Aorta (tissue), 5 donors: ENCODE measurements around the gene TBATA. TPM values are rescaled to one million over a fixed set of nuclear protein-coding genes. Genes with fewer than 3 reads are reported as not detected.

ENCODE experiments used
- ATAC-seq: fragments of 200-7000 bp; cut with Tn5 transposase; one replicate; pipeline ENCODE4 v1.9.1; 2022; ENCODE audit warnings: moderate library complexity; ENCODE audit not compliant: low FRiP score
- DNase-seq, 2 donors: peaks; one replicate each; pipeline ENCODE4 v3.0.0-alpha.2; 2020
- H3K27ac ChIP-seq, 2 donors: one replicate each; pipeline ENCODE4 v1.5.1; 2013; ENCODE audit warnings: low read length in 2 of 2, mild to moderate bottlenecking in 2 of 2, moderate library complexity in 2 of 2, control low read depth in 1 of 2, inconsistent platforms in 1 of 2, low read depth in 1 of 2
- H3K27me3 ChIP-seq, 2 donors: one replicate each; pipeline ENCODE4 v1.6.1; 2013; ENCODE audit warnings: control low read depth in 1 of 2, low read length in 1 of 2, mild to moderate bottlenecking in 1 of 2, moderate library complexity in 1 of 2; ENCODE audit not compliant: insufficient read depth in 2 of 2, control insufficient read depth in 1 of 2
- H3K36me3 ChIP-seq, 2 donors: one replicate each; pipeline ENCODE4 v1.6.1; 2013; ENCODE audit warnings: control low read depth in 1 of 2, low read length in 1 of 2, mild to moderate bottlenecking in 1 of 2; ENCODE audit not compliant: insufficient read depth in 2 of 2, control insufficient read depth in 1 of 2
- H3K4me1 ChIP-seq, 2 donors: one replicate each; pipeline ENCODE4 v1.6.1; 2013; ENCODE audit warnings: low read length in 2 of 2, control low read depth in 1 of 2, mild to moderate bottlenecking in 1 of 2, moderate library complexity in 1 of 2; ENCODE audit not compliant: insufficient read depth in 2 of 2, control insufficient read depth in 1 of 2
- H3K4me3 ChIP-seq, 2 donors: one replicate each; pipeline ENCODE4 v1.5.1; 2013; ENCODE audit warnings: low read length in 2 of 2, control low read depth in 1 of 2, mild to moderate bottlenecking in 1 of 2
- H3K9me3 ChIP-seq: one replicate; pipeline ENCODE4 v1.6.1; 2013; ENCODE audit warnings: mild to moderate bottlenecking, low read length; ENCODE audit not compliant: control insufficient read depth
- WGBS, 2 donors: extraction: QIAGEN DNeasy Blood & Tissue Kit; methylation state at CpG; one replicate each; pipeline ENCODE4 v1.1.7; 2013; 5-methylcytosine and 5-hydroxymethylcytosine counted together
- intact Hi-C, 2 donors: fragments of 100-400 bp; cut with DNase I; formaldehyde crosslinking; loops; one replicate each; pipeline versions ENCODE4 v1.14.2 to v1.15.0; 2022
- polyA plus RNA-seq, 2 donors: library from polyadenylated mRNA; stranded (reverse); fragments of 200-250 nt; gene quantifications; one replicate each; pipeline ENCODE4 v1.2.3, GENCODE V29; 2013
- total RNA-seq, 2 donors: library from RNA; stranded (reverse); fragmentation: NEBNext Ultra II Directional; extraction: Animal tissue kit (Norgen Biotek cat#: 25700); gene quantifications; one replicate each; pipeline ENCODE4 v1.2.1, GENCODE V29; 2021
- donor health status: healthy with polysubstance abuse.
- donor health status: Bipolar disorder and iron deficiency.
- donor health status: DM: no; HTN: no; CAD: no.
- donor health status: DM: no; HTN: no; CAD: no.
- donor health status: DM: yes; HTN: yes; CAD: no.

The TBATA gene
- total and polyA plus RNA-seq, 4 donors = not detected

GRCh38 chr10:70827086-70827757, 42.0 kb upstream of the TBATA start:
- Histone ChIP-seq H3K4me1 (no peaks in the 10 kb centered on the region), H3K27ac (no peak overlapping the region), H3K27me3 (no peaks in the 10 kb centered on the region), H3K4me3 (no peak overlapping the region), H3K9me3 (no peaks in the 10 kb centered on the region), H3K36me3 (peaks cover 3% of the 10 kb centered on the region in 2 donors)
- WGBS, 2 donors = 89 to 91% methylated on average over 2 of the region's 2 CpGs
- DNase-seq (no peak), ATAC-seq (no peak)
- intact Hi-C loops = no loop called here

GRCh38 chr10:70822076-70822820, 37.1 kb upstream of the TBATA start:
- H3K4me3 ChIP-seq = no peak overlapping the region
- DNase-seq (no peak), ATAC-seq (no peak)

GRCh38 chr10:70820976-70821750, 36.0 kb upstream of the TBATA start:
- Histone ChIP-seq H3K4me1 (no peaks in the 10 kb centered on the region), H3K9me3 (no peaks in the 10 kb centered on the region), H3K27ac (no peak overlapping the region), H3K4me3 (no peak overlapping the region), H3K36me3 (peaks cover 3 to 4% of the 10 kb centered on the region in 2 donors), H3K27me3 (no peaks in the 10 kb centered on the region)
- intact Hi-C loops = no loop called here
- ATAC-seq = no peak
- no peak for DNase-seq
- 89 to 94% methylated on average over 4 of the region's 4 CpGs for WGBS, 2 donors

More at GRCh38 chr10:70822076-70822820, 37.1 kb upstream of the TBATA start:
- intact Hi-C loops = no loop called here
- peaks cover 3 to 4% of the 10 kb centered on the region in 2 donors for H3K36me3 ChIP-seq
- H3K27me3 ChIP-seq = no peaks in the 10 kb centered on the region
- no peaks in the 10 kb centered on the region for H3K4me1 ChIP-seq
- H3K27ac ChIP-seq = no peak overlapping the region
- WGBS, 2 donors = 91 to 93% methylated on average over 2 of the region's 2 CpGs
- no peaks in the 10 kb centered on the region for H3K9me3 ChIP-seq

GRCh38 chr10:70816220-70816894, 31.2 kb upstream of the TBATA start:
- DNase-seq (peak; percentile 82 to 91), ATAC-seq (peak; percentile 80)
- Histone ChIP-seq H3K4me3 (peak overlapping the region; percentile 73 to 82), H3K4me1 (no peaks in the 10 kb centered on the region), H3K27me3 (no peaks in the 10 kb centered on the region), H3K9me3 (no peaks in the 10 kb centered on the region), H3K27ac (peak overlapping the region in 1 of 2 donors; percentile 23), H3K36me3 (peaks cover 0 to 3% of the 10 kb centered on the region in 2 donors)
- intact Hi-C loops = loop anchor here in 1 of 2 donors (2.0 kb wide), 1 partner anchor 64 kb away; no protein-coding TSS in a partner anchor
- WGBS, 2 donors = 0 to 1% methylated on average over 31 to 43 of the region's 43 CpGs

DNA sequence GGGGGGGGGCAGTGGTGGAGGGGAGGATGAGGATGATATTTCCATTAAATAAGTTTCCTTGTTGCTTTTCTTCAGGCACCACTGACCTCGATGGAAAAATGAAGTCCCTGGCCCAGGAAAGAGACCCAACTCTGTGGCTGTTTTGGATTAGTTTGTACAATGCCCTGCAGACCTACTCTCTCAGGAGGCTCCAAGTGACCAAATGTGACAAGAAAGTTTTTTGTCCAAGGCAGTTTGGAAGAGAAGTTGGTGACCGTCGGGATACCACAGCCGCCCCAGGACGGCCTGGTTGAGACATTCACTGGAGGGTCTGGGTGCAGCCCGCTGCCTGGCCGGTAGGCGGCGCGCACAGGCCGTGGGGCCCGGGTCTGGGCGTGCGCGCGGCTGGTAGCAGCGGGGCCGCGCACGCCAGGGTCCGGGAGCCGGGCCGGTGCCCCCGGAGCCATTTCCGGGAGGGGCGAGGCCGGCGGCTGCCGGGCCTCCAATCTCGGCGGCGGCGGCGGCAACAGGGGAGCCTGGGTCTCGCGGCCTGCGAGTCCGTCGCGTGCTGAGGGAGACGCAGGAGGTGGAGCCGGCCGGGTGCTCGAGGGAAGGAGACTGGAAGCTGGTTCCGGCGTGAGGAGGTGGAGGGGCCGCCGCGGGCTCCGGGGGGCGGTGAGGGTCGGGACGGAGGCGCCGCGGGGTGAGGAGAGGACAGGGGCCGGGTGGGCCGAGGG, 30.5 kb upstream of the TBATA start, which contains the start of gene SGPL1:
SGPL1 (plus strand) TSS at position 445 of the 716 bp plus-strand sequence. CDS start 906 bp downstream, outside the sequence.
- Histone ChIP-seq H3K4me1 (no peaks in the 10 kb centered on the region), H3K27ac (peak within 1 kb of the TSS in 1 of 2 donors; percentile 84), H3K4me3 (peak within 1 kb of the TSS; percentile 73 to 82), H3K36me3 (no peaks in the 10 kb centered on the region), H3K27me3 (no peaks in the 10 kb centered on the region), H3K9me3 (no peaks in the 10 kb centered on the region)
- intact Hi-C loops = loop anchor here (1.0 to 2.0 kb wide), 2 partner anchors 65 kb away; no protein-coding TSS in a partner anchor
- 1% methylated on average over 46 to 58 of the region's 58 CpGs for WGBS, 2 donors
- peak; percentile 96 for ATAC-seq
- peak; percentile 88 to 95 for DNase-seq

DNA sequence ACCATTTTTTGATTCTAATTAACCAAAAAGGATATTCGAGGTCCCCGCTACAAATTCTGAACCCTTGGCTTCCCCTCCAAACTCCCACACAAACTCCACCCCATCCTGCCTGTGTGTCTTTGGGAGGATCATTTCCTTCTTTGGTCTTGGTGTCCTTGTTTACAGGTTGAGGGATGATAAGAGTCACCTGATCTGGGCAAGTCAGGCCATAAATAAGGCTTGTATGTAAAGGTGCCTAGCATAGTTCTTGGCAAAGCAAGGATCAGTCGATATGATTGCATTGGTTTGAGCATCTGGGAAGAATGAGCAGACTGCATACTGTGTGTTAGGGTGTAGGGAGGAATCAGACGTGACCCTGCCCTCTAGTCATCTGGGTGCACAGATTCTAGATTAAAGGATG, 28.9 kb upstream of the TBATA start:
- DNase-seq (no peak), ATAC-seq (no peak)
- 89 to 93% methylated on average over 4 of the region's 4 CpGs for WGBS, 2 donors
- Histone ChIP-seq H3K9me3 (no peaks in the 10 kb centered on the region), H3K27ac (no peak overlapping the region), H3K27me3 (no peaks in the 10 kb centered on the region), H3K4me1 (no peaks in the 10 kb centered on the region), H3K4me3 (no peak overlapping the region), H3K36me3 (no peaks in the 10 kb centered on the region)
- intact Hi-C loops = no loop called here

DNA sequence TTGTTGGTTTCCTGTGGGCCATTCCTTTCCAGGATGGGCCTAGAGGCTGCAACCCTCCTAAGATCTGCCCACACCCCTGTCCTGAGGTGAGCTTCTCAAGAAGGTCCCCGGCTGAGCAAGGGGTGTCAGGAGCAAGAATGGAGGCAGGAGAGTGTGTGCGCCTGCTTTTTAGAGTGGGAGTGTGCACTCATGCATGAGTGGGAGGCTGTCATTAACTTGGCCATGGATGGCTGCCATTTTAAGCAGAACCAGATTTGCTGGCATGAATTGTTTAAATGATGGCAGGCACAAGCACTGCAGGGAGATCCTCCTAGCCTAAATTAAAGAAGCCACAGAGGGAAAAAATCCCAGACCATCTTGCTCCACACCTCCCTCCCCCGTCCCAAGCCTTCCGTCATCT, 27.6 kb upstream of the TBATA start:
- Histone ChIP-seq H3K27ac (no peak overlapping the region), H3K4me3 (no peak overlapping the region), H3K9me3 (no peaks in the 10 kb centered on the region), H3K36me3 (no peaks in the 10 kb centered on the region), H3K27me3 (no peaks in the 10 kb centered on the region), H3K4me1 (no peaks in the 10 kb centered on the region)
- intact Hi-C loops = no loop called here
- DNase-seq (no peak), ATAC-seq (no peak)
- 91 to 92% methylated on average over 4 of the region's 4 CpGs for WGBS, 2 donors

- Histone ChIP-seq H3K4me3 (no peak overlapping the region), H3K27ac (no peak overlapping the region), H3K4me1 (no peaks in the 10 kb centered on the region), H3K27me3 (no peaks in the 10 kb centered on the region), H3K9me3 (no peaks in the 10 kb centered on the region), H3K36me3 (no peaks in the 10 kb centered on the region)
- intact Hi-C loops = no loop called here
- WGBS, 2 donors = 69 to 76% methylated on average over 3 of the region's 3 CpGs
- ATAC-seq (no peak), DNase-seq (no peak)
Observed at GRCh38 chr10:70811881-70812280, 26.7 kb upstream of the TBATA start.
